ENCODE data around the gene WBP2.
"Not testable (repeated sequence)": the region's sequence is repeated elsewhere in the genome, so short reads cannot be mapped to it uniquely, and the experiment has no call there.

Gene WBP2

DNA sequence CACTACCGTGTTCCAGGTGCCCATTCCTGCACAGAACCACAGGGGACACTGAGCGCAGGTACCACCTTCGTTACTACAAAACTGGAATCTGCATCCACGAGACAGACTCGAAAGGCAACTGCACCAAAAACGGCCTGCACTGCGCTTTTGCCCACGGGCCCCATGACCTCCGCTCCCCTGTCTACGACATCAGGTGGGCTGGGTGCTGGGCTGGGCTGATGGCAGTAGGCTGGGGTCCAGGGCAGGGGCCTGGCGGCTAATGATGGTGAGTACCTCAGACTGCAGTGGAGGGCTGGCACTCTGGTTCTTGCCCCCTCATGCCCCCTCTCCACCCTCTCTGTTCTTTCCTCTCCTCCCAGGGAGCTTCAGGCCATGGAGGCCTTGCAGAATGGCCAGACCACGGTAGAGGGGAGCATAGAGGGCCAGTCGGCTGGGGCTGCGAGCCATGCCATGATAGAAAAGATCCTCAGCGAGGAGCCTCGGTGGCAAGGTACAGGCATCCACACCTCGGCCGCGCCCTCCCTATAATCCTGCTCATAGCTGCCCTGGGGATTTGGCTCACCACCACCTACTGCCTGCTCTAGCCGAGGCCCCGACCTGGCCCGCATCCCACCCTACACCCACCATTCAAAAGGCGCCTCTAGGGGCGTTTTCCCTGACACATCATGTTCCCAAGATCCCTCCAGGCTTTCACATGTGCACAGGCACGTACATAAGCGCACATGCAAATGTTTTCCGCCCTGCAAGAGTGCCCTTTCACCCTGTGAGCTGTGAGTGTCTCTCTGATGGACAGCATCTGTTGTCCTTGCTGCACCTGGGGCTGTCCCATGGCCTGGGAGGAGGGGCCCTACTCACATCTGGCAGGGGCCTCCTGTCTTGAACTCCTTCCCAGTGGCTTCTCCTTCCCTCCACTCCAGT lies 42.8 kb downstream of the WBP2 start:
- no peak for DNase-seq

DNA sequence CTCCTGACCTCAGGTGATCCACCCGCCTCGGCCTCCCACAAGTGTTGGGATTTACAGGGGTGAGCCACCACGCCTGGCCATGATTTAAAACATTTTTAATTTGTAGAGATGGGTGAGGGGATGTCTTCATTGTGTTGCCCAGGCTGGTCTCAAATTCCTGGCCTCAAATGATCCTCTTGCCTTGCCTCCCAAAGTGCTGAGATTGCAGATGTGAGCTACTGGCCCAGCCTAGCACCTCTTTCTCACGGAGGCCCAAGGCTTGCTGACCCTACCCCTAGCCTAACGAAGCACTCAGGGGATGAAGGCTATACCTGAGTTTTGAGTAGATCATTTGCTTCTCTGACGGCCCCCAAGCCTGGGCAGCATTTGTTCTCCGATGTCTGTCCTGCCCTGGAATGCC lies 44.0 kb downstream of the WBP2 start:
- no peak for DNase-seq

DNA sequence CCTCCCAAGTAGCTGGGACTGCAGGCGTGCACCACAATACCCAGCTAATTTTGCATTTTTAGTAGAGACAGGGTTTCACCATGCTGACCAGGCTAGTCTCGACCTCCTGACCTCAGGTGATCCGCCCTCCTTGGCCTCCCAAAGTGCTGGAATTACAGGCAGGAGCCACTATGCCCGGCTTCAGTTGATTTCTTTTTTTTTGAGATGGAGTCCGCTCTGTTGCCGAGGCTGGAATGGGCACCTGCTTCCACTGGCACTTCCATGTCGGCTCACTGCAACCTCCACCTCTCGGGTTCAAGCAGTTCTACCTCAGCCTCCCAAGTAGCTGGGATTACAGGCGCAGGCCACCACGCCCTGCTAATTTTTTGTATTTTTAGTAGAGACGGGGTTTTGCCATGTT lies 44.4 kb downstream of the WBP2 start:
- not testable (repeated sequence) for DNase-seq

DNA sequence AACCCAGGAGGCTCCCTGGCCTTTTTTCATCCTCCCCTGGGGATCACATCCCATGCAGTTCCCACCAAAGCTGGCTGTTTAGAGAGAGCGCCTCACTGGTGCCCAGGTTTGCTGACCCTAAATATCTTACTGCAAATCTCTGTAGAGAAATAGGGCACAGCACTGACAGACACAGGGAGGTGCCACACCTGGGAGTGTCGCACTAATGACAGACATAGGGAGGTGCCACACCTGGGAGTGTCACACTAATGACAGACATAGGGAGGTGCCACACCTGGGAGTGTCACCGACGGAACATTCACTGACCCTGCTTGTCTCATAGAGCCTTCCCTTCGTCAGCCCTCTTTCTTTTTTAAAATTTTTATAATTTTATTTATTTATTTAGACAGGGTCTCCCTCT lies 44.9 kb downstream of the WBP2 start:
- no peak for DNase-seq

DNA sequence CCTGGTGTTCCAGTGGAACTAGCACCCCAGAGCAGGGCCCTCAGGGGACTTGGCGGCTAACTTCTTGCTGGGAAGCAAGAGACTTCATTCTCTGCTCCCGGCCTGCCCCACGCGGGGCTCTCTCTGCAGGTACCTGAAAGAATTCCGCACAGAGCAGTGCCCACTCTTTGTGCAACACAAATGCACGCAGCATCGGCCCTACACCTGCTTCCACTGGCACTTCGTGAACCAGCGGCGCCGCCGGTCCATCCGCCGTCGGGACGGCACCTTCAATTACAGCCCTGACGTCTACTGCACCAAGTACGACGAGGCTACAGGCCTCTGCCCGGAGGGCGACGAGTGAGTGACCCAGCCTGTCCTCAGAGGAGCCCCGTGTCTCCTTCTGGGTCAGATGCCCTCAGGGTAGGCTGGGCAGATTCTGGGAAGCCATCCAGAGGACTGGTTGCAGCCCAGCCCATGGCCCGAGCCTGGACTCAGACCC lies 45.5 kb downstream of the WBP2 start:
- no peak for DNase-seq

DNA sequence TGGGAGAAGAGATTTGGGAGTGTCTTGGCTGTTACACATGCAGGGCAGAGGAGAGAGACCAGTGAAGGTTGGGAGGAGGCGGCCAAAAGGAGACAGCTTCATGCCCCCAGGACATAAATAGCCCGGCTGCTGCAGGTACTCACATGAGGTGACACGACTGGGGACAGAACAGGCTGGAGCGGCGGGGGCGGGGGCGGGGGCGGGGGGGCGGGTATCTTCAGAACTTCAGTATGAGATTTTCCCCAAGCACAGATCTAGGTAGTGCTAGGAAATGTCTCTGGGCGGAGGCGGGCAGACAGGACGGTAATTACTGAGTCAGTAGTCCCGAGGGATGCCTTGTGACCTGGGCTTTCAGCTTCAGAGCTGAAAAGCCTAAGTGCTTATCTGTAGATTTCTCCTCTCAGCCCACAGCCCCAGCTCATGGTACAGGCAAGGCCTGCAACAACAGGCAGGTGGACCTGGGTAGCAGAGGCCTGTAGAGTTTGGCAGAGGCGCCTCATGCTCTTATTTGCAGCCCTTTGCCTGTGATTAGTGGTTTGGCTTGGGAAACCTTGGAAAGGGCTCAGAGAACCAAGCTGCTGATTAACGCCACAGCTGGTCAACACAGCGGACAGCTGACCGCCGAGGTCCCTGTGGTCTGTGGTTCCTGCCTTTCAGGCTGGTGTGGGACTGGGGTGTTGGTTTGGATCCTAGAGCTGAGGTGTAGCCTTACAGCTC lies 46.1 kb downstream of the WBP2 start:
- peak; percentile 50 for DNase-seq

DNA sequence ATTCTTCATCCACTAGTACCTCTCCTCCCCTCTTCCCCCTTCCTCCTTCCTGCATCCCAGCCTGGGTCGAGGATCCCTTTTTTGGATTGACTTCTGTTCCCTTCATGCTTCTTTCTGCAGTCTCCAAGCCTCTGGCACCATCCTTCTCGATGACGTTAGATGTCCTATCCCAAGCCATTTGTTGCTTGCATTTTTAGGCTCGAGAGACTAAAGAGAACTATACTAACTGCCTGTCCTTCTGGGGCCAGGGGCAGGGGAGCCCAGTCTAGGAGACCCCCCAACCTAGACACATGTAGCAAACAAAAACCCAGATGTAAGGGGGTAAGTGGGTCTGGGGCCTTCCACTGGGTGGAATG lies 46.6 kb downstream of the WBP2 start:
- DNase-seq: no peak

DNA sequence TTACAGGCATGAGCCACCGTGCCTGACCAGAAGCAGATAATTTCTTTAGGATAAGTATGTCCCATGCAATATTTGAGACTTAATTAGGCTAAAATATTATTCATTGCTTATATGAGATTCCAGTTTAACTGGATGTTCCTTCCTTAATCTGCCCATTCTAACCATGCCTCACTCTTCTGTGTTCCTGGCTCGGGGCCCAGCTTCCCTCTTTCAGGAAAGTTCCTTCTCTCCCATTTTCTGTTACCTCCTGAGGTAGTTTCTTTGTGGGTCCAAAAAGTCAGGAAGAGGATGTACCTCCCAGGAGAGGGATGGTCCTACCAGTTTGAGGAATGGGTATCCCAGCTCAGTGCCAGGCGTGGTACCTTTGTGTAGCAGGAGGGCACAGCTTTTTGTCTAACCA lies 47.3 kb downstream of the WBP2 start:
- DNase-seq: no peak

DNA sequence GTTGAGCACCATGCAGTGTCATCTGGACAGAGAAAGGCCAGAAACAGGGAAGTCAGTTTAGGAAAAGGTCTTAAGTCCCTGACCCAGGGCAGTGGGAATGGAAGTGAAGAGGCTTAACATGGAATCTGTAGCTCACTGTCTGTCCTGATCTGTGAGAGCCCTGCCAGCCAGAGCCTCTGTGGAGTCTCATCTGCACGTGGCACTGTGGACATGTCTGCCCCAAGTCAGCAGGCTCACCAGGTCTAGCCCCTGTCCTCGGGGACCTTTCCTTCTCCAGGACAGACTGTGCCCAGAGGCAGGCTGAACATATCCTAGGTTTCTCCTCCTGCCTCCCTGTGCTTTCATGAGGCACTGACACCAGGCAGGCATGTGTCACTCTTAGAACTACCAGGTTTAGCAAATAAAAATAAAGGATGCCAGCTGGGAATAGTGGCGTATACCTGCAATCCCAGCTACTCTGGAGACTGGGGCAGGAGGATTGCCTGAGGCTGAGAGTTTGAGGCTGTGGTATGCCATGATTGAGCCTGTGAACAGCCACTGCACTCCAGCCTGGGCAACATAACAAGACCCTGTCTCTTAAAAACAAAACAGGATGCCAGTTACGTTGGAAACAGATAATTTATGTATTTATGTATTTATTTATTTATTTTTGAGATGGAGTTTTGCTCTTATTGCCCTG lies 48.2 kb downstream of the WBP2 start:
- no peak for DNase-seq

DNA sequence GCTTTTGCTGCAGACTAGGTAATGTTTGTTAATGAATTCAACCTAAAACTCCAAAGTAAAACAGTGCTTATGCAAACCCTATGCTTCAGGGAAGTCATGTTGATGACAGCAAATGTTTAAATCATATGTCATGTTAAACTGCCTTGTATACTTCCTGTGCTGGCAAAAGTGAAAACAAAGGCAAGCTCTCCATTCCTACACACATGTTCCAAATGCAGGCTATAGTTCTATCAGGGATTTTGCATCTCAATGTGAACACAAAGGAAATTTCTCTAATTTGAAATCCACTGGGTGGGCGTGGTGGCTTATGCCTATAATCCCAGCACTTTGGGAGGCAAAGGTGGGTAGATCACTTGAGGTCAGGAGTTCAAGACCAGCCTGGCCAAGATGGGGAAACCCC lies 51.3 kb downstream of the WBP2 start:
- DNase-seq: no peak

DNA sequence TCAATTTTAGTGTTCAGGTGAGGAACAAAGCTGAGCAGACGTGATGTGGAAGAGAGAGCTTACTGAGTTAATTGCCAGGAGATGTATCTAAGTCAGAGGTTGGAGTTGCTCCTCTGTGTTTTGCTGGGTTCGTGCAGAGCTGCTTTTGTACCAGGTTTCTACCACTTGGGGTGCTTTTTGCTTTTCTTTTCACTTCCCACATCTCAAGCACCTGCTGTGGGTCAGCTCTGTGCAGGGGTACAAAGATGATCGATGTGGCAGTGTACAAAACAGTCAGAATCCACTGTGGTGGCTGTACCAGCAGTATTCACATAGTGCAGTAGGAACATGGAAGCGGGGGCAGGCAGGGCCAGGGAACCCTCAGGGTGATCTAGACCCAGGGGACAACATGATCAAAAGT lies 55.7 kb downstream of the WBP2 start:
- DNase-seq: no peak

DNA sequence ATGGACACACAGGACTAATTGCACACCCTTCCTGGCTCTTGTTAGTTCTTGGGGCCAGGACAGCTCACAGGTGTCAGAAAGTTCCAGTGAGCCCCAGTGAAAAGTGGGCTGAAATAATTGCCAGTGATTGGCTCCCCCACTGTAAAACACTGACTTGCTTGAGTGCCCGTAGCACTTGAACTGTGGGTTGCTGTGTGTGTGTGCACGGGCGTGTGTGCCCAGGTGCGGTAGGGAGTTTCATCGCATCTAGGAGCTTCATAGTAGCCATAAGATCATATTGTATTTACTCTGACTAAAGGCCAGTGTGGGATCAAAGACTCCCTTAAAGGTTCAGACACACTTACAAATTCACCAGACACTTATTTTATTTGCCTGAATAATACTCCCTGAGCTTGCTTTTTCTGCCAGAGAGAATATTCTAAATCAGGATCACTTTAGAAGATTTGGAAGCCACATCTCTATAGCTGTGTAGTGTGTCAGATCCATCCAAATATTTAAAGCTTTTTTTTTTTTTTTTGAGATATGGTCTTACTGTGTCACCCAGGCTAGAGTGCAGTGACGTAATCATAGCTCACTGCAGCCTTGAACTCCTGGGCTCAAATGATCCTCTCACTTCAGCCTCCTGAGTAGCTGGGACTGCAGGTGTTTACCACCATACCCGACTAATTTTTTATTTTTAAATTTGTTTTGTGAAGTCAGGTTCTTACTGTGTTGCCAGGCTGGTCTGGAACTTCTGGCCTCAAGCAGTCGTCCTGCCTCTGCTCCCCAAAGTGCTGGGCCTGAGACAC lies 59.1 kb downstream of the WBP2 start:
- no peak for DNase-seq

Measured in fibroblast of upper back skin (primary cell).